ENCODE data around the gene ZNF618.

ZNF618 gene

DNA sequence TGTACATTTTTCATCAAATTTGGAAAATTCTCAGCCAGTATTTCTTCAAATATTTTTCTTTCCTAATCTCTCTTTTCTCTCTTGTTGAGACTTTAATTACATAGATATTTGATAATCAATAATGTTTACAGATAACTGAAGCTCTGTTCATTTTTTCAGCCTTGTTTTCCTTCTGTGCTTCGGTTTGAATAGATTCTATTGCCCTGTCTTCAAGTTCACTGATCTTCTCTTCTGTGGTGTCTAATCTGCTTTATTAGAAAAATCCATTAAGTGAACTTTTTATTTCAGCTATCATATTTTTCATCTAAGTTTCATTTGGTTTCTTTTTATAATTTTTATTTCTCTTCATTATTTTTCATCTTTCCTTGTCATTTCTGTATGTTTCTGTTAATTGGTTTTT lies 147.9 kb downstream of the ZNF618 start:
- DNase-seq (ENCODE audit: low read depth) = no peak

DNA sequence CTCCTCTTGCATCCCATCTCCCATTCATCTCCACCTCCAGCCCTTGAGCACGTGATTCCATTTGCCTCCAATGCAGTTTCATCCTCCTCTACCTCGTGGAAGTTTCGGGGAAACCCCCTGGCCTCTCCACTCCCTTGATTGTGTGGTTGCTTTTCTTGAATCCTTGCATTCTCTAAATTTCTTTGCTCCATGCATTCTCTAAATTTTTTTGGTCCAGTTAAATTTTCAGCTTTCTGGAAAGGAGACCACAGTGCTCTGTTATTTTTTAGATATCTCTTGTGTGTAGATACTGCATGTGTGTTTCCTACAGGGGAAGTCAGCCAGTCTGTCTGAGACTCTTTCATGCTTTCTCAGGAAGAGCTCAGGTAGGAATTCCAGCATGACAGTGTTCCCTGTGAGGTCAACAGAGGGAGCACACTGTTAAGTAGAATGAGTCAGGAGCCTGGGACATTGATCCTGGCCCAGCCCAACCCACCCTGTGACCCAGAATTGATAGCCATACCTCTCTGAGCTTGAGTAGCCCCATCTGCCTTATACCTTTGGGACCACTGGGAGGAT lies 149.2 kb downstream of the ZNF618 start:
- no peak for DNase-seq (ENCODE audit: low read depth)

DNA sequence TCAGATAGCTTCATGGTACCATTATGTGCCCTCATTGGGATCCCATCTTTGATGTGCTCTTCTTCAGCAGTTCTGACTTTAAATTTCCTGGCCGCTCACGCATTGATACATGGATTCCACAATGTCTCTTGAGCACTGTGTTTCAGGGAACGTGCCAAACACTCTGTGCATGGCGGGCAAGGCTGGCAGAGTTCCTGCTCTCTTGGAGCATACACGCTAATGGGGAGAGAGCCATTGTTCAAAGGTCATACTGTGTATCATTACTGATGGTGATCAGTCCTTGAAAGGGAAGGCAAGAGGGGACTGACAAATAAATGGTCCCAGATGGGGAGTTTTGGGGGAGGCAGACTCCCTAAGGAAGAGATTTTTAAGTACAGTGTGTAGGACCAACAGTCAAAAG lies 149.7 kb downstream of the ZNF618 start:
- no peak for DNase-seq (ENCODE audit: low read depth)

DNA sequence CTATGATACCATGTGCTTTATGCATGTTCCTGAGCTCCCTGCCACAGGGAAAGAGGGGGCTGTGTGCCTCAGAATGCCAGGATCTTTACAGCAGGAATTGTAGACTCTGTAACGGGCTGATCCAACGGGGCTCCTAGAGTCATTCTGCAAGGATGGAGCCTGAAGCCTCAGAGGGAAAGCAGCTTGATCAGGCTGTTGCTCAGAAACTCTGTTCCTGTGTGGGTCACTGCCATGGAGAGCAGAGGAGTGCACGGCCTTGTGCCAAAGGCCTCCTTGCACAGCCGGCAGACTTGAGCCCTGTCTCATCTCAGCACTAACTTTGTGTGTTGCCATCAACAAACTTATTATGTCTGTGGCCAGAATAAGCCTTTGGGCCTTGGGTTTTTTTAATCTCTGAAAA lies 150.2 kb downstream of the ZNF618 start:
- DNase-seq (ENCODE audit: low read depth) = no peak

DNA sequence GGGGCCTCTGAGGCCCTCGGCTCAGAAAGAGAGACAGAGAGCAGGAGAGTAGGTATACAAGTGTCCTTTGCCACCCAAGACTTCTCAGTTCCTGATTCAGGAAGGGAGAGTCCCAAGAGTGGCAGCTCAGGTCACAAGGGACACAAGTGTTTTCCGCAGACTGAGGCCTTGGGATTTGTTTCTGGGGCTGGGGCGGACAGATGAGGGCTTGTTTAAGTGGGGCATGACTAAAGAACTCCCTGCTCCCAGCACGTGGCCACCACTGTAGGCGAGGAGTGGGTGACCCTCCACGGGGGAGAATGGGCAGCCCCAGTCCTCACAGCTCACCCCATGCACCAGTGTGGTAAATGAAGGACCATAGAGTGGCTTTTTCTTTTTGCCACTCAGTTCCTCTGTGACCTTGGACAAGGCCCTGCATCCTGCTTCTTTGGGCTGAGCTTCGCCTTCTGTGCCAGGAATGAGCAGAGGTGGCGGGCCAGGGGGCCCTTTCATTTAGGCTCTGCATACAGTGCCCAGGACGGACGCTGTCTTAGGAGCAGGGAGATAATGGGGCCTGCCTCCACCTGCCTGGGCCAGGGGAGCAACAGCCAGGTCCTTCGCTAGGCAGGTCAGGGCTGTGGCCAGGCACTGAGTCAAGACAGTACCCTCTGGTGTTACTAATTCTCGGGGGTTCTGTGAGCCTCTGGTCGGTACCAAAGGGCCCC lies 151.2 kb downstream of the ZNF618 start:
- no peak for DNase-seq (ENCODE audit: low read depth)

DNA sequence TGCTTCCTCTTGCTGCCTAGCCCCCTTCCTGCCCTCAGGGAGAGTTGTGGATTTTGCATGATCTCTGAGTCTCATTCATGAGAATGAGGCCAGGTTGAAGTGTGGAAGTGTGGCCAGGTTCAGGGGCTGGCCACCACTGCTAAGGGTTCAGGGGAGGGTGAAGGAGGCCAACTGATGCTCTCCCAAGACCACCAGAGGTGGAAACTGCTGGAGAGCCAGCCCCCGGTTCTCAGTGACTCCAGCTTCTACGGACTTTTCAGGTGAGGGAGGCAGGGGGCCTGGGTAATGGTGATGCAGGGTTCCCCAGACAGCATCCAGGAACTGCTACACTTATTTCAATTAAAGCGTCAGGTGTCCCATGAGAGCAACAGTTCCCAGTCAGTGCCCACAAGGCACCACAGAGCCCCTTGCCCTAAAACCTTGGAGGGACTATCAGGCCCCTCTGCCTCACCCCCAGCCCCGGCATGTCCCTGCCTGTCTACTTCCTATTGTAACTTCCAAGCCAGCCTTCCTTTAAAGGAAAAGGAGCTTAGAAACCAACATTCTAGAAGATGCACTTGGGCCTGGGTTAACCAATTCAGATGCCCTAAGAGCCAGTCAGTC lies 151.9 kb downstream of the ZNF618 start:
- no peak for DNase-seq (ENCODE audit: low read depth)

DNA sequence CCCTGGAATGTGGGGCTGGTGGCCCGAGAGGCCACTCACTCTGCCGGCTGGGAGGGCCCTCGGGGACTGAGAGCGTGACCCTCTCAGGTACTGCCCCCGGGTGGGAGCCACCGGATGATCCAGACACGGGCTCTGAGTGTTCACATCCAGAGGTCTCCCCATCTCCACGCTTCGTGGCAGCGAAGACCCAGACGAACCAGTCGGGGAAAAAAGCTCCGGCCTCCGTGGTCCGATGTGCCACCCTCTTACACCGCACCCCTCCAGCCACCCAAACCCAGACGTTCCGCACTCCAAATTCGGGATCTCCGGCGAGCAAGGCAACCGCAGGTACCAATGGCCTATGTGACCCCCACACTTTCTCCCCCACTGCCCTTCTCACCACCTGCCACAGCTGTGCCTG lies 152.5 kb downstream of the ZNF618 start:
- no peak for DNase-seq (ENCODE audit: low read depth)

DNA sequence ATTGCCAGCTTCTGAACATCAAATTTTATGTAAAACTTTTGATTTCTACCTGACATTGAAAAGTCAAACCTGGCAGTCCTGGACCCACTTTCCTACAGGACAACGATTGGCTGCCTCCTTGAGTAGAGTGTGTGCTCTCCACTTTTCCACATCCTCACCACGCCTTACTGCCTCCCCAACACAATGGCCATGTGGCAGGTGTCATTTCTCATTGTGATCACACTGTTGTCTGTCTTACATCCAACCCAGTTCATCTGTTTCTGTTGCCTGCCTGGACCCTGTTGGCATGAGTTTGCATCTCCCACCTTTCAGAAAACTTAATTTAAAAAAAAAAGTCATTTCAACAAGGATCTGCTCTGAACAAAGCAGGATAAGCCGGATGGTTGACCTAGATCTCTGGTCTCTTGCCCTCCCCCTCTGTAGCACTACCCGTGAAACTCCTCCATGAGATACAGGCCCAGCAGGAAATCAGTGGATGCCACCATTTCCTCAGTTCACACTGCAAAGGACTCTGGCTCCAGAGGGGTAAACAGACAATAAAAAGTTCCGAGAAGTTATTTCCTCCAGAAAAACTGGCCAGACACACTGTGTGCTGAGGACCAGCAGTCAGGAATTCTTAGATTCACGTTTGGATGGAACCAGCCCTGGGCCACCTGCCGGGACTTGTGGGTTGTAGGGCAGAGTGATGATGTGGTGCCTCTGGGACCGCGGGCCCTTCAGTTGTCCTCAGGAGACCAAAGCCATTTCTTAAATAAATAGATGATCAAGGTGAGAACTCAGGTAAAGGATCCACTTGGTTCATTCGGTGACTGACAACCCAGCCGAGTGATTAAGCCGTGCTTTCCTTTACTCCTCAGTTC lies 153.4 kb downstream of the ZNF618 start:
- DNase-seq (ENCODE audit: low read depth) = no peak

DNA sequence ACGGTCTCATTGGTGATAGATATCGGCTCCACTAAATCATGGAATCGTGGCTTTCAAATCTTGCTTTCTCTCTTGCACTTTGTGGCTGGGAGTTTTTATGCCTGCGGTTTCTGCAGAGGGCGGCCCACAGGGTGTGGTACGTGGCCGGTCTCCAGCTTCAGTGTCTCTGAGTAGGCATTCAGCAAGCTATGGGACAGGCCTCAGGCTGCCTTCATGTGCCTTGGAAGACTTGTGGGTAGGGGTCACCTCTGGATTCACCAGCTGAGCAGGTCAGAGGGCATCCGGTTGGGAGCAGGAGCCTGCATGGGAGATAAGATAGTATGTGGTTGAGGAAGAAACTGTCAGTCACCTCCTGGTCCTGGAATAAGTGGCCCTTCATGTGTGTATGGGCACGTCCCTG lies 154.3 kb downstream of the ZNF618 start:
- no peak for DNase-seq (ENCODE audit: low read depth)

DNA sequence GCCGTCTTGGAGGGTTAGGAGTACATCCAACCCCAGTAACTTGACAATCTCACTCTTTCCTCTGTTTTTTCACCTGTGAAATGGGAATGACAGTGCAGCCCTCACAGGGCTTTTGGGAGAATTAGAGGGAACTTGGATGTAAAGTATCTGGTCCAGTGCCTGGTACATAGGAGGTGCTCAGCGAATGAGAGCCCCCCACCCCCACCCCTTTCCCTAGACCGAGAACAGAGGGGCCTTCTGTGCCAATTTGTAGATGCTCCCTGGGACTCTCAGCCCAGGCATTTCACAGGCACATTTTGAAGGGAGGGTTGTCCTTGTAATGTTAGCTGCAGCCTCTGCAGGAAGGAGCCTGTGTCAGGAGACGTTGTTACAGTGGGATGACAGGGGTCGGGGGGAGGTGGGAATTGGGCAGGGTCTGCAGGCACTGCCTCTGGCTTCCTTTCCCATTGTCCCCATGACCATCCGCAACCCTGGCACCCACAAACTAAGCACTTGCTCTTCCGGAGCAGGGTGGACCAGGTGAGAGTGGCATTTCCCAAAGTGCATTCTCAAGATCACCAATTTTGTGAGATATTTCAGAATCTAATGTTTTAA lies 155.0 kb downstream of the ZNF618 start:
- no peak for DNase-seq (ENCODE audit: low read depth)

DNA sequence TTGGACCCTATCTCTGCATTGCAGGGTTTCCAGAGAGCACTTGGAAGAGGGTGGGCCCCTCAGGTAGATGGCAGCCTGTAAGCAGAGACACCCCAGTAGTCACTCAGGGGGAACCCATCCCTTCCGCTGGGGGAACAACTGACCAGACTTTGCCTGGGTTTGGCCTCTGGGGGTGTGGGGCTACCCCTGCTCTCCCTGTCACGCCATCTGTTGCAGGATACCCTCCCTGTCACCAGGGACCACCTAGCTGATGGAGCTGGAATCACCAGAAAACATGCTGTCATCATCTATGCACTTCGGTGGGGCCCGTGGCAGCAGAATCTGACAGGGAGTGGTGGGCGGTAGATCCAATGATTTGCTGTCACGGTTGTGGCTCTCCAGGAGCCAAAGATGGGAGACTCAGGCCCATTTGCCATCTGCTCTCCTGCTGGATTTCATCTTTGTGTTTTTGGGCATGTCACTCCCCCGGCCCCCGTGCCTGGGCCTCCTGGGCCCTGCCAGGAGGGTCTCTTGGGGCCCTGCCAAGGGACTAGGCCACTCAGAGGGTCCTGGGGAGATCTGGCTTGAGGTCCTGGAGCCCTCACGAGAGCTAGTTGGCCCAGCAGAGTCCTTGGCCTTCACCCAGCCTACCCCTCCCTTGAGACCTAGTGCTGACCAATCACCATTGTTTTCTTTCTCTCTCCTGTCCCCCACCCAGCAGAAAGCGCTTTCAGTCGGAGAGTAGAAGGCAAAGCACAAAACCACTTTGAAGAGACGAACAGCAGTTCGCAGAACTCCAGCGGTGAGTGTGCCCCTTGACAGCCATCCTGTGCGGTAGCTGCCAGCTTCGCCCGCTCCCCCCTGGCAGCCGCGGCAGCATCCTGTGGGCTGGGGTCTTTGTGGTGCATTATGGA lies 156.1 kb downstream of the ZNF618 start:
- no peak for DNase-seq (ENCODE audit: low read depth)

DNA sequence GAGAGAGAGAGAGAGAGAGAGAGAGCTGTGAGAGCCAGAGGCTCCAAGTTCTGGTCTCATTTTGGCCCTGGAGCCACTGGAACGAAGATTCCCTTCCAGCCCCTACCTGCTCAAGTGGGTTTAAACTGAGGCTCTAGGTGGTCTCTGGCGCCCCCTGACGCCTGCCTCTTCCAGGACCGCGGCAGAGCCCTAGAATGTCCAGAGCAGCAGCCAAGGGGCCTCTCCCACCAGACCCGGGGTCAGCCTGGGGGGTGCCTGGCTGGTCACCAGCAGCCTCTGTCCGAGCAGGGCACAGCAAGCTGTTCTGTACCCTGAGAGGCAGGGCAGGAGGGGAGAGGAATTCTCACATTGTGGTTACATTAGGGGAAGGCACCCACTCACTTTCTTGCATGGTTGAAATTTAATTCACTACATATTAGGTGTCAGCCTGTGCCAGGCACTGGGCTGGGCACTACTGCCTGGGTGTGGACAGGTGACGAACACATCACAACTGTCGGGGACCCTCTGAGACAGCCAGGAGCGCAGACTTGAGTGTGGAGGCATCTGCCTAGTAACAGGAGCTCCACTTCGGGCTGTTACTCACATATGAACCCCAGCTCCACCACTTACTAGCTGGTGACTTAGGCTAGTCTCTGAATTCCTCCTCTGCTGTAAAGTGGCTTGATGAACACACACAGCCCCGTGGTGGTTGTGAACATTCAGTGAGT lies 157.4 kb downstream of the ZNF618 start:
- no peak for DNase-seq (ENCODE audit: low read depth)

DNA sequence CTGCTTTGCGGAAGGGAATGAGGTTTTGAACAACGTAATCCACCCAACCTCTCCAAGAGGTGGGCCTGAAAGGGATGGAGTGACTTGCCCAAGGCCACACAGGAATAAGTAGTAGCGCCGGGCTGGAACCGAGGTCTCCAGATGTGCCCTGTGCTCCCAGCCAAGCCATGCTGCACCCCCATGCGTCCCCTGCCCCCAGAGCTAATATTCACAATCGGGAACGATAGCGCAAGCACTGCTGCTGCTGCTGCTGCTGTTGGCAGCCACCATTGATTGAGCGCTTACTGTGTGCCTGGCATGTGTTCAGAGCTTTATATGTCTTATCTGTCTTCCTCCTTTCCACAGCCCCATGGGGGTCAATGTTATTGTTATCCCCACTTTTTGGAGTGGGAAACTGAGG lies 158.1 kb downstream of the ZNF618 start:
- DNase-seq (ENCODE audit: low read depth) = no peak

DNA sequence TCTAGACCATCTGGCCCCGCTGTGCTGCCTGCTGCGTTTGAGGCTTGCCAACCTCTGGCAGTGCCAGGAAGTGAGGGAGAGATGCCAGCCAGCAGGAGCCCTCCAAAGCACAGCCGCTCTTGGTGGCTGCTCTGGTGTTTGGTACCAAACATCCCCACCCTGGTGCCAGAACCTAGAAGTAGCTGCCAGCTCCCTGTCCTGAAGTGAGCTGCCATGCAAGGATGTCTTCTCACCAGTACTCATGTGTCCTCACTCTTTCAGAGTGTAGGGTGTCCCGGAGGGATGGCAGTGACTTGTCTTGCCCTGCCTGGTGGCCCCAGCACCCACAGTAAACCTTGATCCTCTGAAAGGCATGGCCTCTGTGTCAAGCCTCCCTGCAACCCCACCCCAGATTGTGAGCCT lies 158.6 kb downstream of the ZNF618 start:
- DNase-seq (ENCODE audit: low read depth) = no peak

DNA sequence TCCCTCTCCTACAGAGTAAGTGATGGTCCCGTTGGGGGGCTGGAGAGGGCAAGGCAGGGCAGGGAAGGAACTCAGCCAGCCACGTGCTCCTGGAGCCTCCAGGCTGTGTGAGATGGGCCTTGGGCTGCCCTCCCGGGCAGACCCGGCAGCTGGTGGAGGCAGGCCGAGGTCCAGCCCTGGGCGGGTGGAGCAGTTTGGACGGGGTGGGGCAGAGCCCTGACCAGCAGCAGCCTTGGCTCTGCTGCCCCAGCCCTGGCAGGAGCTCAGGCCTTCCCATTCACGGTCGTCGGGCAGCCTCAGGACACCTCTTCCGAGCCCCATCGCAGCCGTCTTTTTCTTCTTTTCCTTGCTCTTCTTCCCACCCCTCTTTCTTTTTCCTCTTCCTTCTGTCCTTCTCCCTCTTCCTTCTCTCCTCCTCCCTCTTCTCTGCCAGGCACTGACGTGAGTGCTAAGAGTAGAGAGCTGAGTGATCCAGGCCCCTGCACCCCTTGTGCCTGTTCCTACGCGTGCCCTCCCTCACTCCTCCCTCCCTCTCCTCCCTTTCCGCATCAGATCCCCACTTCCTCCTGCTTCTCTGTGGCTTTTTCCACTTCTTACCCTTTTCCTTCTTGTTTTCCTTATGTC lies 159.2 kb downstream of the ZNF618 start:
- no peak for DNase-seq (ENCODE audit: low read depth)

DNA sequence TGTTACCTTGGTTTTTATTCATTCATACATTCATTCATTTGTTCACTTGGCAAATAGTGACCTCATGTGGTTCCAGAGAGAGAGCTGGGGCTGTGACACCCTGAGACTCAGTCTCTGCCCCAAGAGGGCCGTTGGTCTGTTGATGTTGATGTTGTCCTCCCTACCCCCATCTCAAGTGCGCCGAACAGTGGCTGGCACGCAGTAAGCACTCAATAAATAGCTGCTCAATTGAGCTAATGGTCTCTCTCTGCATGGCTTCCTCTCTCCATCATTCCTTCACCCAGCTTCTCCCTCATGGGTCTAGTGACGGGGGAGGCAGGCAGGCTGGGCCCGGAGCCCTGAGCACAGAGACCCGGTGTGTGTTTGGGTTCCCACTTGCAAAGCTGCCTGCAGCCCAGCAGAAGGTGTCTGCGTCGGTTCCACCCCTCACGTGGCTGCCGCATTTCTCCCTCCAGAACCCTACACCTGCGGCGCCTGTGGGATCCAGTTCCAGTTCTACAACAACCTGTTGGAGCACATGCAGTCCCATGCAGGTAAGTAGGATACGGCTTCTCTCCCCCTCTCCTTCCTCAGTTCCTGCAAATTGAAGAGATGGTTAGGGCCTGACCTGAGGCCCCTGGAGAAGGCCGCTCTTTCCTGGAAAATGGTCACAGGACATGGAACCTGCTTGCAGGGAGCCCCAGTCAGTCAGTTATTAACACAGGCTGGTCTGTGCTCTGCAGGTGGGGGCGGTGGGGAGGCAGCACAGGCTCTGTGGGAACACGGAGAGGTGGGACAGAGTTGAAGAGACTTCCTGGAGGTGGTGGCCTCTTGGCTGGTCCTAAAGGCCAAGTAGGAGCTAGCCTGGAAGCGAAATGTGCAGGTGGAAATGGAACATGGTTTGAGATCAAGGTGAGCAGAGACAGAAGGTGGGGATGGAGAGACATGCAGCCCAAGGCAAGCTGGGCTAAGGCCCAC lies 160.0 kb downstream of the ZNF618 start:
- DNase-seq (ENCODE audit: low read depth) = no peak

DNA sequence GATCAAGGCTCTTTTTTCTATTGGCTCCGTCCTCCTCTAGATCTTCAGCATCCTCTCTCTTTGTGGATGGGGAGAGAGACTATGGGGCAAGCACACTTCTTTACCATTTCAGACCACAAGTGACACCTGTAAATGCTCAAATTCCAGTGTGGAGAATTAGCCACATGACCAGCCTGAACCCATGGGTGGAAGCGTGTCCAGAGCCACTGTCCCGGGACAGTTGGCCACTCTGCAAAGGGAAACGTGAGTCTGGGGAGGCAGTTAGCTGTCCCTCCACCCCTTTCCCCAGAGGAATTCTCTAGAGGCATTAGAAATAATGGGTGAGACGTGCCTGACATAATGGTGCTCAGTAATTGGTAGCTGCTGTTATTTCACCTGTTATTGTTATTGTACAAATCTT lies 161.1 kb downstream of the ZNF618 start:
- no peak for DNase-seq (ENCODE audit: low read depth)

DNA sequence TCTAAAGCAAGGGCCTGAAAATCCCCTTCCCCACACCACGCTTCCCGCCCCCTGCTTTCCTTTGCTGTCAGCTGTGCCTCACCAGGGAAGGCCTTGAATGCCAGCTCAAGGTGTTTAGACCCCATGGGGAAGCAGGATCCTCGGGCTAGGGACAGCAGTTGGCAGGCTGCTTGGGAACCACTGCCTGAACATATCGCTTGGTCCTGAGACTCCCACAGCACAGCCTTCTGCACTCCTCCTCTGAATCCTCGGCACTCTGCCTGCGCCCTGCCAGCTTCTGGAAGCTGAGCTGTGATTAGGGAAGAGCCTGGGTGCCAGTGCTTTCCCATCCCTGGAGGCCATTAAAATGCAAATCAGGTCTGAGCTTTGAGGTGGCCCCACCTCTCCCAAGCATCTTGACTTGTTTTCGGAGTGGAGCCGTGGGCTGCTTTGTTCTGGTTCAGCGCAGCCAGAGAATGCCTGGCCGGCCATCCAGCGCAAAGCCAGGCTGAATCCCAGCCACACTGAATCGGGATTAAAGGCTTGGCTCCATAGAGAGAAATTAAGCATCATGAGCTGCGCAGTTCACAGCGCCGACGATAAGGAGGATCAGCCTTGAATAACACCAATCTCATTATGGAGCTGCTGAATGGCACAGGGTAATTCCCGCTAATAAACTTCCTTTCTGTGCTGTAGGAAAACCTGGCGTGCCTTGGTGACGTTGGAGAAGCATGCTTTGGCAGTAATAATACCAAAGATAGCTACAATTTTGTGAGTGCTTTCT lies 162.0 kb downstream of the ZNF618 start:
- no peak for DNase-seq (ENCODE audit: low read depth)

All from activated T-cell treated with anti-CD3 and anti-CD28 coated beads for 48 hours (primary cell).